ENCODE data around the gene SMYD1. TPM values are rescaled to one million over a fixed set of nuclear protein-coding genes. Genes with fewer than 3 reads are reported as not detected.

The SMYD1 gene
- total and polyA plus RNA-seq, 2 donors, result 0.06 to 5.7 TPM

DNA sequence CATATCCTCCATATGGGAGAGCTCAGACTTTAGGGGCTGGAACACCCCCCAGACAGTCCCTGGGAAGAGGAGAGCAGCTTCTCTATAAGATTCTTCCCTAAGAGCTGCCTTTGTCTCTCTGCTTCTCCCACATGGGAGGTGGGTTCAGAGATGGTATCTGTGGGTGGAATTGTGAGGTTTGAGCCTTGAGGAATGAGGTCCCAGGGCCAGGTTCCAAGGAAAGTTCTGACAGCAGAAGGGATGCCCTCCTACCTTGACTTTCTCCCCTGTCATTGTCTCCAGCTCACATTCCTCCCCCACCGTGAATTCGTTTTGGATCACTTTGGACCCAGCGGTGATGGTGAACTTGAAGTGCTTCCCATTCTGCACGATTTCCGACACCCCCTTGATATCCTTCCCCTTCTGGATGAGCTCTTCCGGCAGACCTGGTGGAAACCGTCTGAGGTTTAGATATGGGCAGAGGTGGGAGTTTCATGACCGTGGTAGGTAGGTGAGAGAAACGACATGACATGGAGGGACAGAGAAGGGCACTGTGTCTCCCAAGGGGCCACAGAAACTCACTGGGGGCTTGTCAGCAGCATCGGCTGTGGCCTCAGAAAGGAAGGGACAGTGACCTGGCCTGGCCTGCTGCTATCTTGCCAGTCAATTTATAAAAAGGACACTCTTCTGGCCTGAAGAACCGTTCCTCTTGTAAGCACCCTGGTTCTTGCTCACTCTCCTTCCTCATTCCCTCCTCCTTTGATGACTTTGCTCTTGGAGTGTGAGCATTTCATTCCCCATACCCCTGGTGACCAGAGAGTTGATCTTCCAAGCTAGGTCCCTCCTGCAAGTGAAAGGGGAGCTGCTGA lies 58.5 kb downstream of the SMYD1 start:
- Histone ChIP-seq H3K4me3 (ENCODE audit: low read depth, low read length) (no peak overlapping the region), H3K36me3 (ENCODE audit: insufficient read depth) (no peaks in the 10 kb centered on the region), H3K4me1 (ENCODE audit: insufficient read depth) (no peaks in the 10 kb centered on the region), H3K27ac (ENCODE audit: low read depth) (no peak overlapping the region)
- 80% methylated on average over 11 of the region's 11 CpGs for whole genome bisulfite sequencing
- no peak for DNase-seq (ENCODE audit: extremely low spot score)

GRCh38 chr2:88126772-88127637 lies 59.4 kb downstream of the SMYD1 start:
- Histone ChIP-seq H3K27ac (ENCODE audit: low read depth) (no peak overlapping the region), H3K36me3 (ENCODE audit: insufficient read depth) (no peaks in the 10 kb centered on the region), H3K4me3 (ENCODE audit: low read depth, low read length) (no peak overlapping the region), H3K4me1 (ENCODE audit: insufficient read depth) (no peaks in the 10 kb centered on the region)
- 94% methylated on average over 3 of the region's 3 CpGs for WGBS
- no peak for DNase-seq (ENCODE audit: extremely low spot score)

GRCh38 chr2:88127638-88127887 lies 59.9 kb downstream of the SMYD1 start:
- no peak overlapping the region for H3K27ac ChIP-seq (ENCODE audit: low read depth)
- 36% methylated on average over 1 of the region's 1 CpG for WGBS
- no peak overlapping the region for H3K4me3 ChIP-seq (ENCODE audit: low read depth, low read length)
- no peaks in the 10 kb centered on the region for H3K4me1 ChIP-seq (ENCODE audit: insufficient read depth)
- no peak for DNase-seq (ENCODE audit: extremely low spot score)
- no peaks in the 10 kb centered on the region for H3K36me3 ChIP-seq (ENCODE audit: insufficient read depth)

DNA sequence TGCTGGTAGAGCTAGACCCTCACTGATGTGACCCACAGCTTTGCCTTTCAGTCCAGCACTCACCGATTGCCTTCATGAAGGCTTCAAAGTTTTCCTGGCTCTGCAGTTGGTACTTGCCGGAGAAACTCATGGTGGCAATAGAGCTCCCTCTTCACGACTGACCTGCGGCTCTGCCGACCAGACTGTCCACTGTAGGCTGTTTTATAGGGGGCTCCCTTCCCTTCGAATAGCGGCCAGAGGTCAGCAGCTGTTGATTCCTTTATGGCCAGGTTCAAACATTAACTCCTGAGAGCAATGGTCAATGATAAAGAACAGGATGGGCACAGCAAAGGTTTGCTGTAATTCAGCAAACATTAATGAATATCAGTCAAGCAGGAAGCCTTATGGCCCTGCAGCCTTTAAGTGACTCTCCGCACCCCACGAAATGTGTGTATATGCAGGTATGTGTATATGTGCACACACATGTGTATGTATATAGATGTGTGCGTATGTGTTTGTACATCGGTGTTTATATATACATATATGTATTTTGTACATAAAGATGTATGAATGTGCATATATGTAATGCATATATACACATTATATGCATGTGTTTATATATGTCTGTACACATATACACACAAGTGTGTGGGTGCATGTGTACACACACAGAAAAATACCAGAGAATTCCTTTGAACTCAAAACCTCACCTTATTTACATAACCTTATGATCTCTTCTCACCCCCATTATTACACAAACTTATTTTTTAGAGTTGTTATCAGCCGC lies 60.4 kb downstream of the SMYD1 start, which contains the start of gene FABP1:
TSS of gene FABP1 (minus strand) at position 175 of the 766 bp plus-strand sequence. CDS start at position 130, 45 bp downstream.
- no peak within 1 kb of the TSS for H3K27ac ChIP-seq (ENCODE audit: low read depth)
- no peak within 1 kb of the TSS for H3K4me3 ChIP-seq (ENCODE audit: low read depth, low read length)
- no peaks in the 10 kb centered on the region for H3K36me3 ChIP-seq (ENCODE audit: insufficient read depth)
- 63% methylated on average over 12 of the region's 12 CpGs for WGBS
- no peaks in the 10 kb centered on the region for H3K4me1 ChIP-seq (ENCODE audit: insufficient read depth)
- DNase-seq (ENCODE audit: extremely low spot score), result no peak

DNA sequence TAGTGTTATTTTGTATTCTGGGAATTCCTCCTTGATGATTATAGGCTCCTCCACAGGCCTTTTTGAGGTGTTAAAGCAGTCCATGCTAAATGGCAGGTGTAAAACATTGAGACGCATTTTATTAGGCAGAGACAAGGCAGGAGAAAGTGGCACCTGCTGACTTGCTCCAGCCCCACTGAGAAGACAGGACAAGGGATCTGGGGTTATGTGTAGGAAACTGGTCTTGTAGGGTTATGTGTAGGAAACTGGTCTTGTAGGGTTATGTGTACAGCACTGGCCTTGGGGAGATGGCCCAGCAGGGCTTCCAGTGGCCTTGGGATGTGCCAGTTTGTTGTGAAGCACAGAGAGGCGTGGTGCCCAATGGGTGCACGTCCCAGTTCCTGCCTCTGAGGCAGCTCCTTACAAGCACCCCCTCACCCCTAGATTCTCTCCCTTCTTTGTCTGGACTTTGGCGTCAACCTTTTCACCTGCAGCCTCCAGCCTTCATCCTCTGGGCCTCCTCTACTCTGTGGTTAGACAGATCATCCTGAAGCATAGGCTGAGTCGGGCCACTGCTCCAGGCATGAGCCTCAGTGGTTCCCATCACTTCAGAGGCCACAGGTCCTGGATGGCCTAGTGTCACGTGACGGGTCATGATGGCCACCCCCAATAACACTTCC lies 61.2 kb downstream of the SMYD1 start:
- H3K36me3 ChIP-seq (ENCODE audit: insufficient read depth), result no peaks in the 10 kb centered on the region
- no peak overlapping the region for H3K27ac ChIP-seq (ENCODE audit: low read depth)
- no peak for DNase-seq (ENCODE audit: extremely low spot score)
- no peaks in the 10 kb centered on the region for H3K4me1 ChIP-seq (ENCODE audit: insufficient read depth)
- WGBS, result 89% methylated on average over 7 of the region's 7 CpGs
- H3K4me3 ChIP-seq (ENCODE audit: low read depth, low read length), result no peak overlapping the region

GRCh38 chr2:88129313-88129959 lies 61.8 kb downstream of the SMYD1 start:
- no peak overlapping the region for H3K4me3 ChIP-seq (ENCODE audit: low read depth, low read length)
- no peaks in the 10 kb centered on the region for H3K36me3 ChIP-seq (ENCODE audit: insufficient read depth)
- no peaks in the 10 kb centered on the region for H3K4me1 ChIP-seq (ENCODE audit: insufficient read depth)
- H3K27ac ChIP-seq (ENCODE audit: low read depth), result no peak overlapping the region
- WGBS, result 93% methylated on average over 7 of the region's 7 CpGs
- DNase-seq (ENCODE audit: extremely low spot score), result no peak

GRCh38 chr2:88131201-88131998 lies 63.8 kb downstream of the SMYD1 start:
- WGBS, result 74% methylated on average over 9 of the region's 9 CpGs
- Histone ChIP-seq H3K36me3 (ENCODE audit: insufficient read depth) (no peaks in the 10 kb centered on the region), H3K4me3 (ENCODE audit: low read depth, low read length) (no peak overlapping the region), H3K4me1 (ENCODE audit: insufficient read depth) (no peaks in the 10 kb centered on the region), H3K27ac (ENCODE audit: low read depth) (no peak overlapping the region)
- no peak for DNase-seq (ENCODE audit: extremely low spot score)

DNA sequence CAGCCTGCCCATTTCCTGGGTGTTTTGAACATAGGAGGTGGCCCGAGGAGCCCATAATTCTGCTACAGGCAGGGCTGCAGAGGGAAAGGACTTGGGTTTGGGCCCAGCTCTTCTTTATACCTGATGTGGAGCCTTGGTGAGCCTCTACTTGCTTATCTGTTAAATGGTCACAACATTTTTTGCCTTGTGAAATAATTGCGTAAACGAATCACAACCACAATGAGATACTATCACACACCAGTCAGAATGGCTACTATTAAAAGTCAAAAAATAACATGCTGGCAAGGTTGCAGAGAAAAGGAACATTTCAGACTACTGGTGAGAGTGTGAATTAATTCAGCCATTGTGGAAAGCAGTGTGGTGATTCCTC lies 64.4 kb downstream of the SMYD1 start:
- no peaks in the 10 kb centered on the region for H3K4me1 ChIP-seq (ENCODE audit: insufficient read depth)
- no peak for DNase-seq (ENCODE audit: extremely low spot score)
- H3K4me3 ChIP-seq (ENCODE audit: low read depth, low read length), result no peak overlapping the region
- H3K36me3 ChIP-seq (ENCODE audit: insufficient read depth), result no peaks in the 10 kb centered on the region
- 92% methylated on average over 3 of the region's 3 CpGs for WGBS
- H3K27ac ChIP-seq (ENCODE audit: low read depth), result no peak overlapping the region

DNA sequence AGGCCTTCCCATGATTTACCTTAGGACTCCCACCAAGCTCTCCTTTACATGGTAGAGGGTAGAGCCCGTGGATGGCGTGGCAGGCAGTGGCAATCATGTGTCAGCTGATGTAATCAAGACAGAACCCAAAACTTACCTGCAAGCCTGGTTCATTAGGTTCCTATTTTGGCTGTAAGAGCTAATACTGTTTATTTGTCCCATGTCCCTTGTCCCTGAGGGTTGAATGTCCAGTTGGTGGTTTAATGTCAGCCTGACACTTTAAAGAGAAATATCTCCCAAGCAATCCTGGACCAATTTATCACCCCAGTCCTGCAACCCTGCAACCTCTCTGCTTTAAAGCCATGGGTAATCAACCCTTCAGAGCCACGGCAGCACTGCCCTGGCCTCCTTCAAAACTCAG lies 66.2 kb downstream of the SMYD1 start:
- 75% methylated on average over 3 of the region's 3 CpGs for WGBS
- no peak for DNase-seq (ENCODE audit: extremely low spot score)
- H3K4me3 ChIP-seq (ENCODE audit: low read depth, low read length), result no peak overlapping the region
- no peaks in the 10 kb centered on the region for H3K4me1 ChIP-seq (ENCODE audit: insufficient read depth)
- no peaks in the 10 kb centered on the region for H3K36me3 ChIP-seq (ENCODE audit: insufficient read depth)
- H3K27ac ChIP-seq (ENCODE audit: low read depth), result no peak overlapping the region

DNA sequence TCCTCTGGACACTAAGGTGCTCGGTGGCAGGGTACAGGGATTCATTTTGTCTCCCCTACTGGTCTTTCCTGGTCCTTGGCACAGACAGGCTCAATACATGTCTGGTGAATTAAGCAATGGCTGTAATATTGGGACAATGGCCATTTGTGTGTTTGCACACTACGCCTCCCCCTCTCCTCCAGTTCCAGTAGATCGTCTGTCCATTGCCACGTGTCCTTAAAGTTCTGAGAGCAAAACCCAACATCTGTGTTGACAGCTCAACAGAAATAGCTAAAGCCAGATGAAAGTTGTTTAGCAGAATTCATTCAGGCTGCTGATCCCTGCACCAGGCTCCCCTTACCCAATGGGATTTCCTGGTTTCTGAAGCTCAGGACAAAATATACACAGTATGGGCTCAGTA lies 69.2 kb downstream of the SMYD1 start:
- Histone ChIP-seq H3K4me1 (ENCODE audit: insufficient read depth) (no peaks in the 10 kb centered on the region), H3K36me3 (ENCODE audit: insufficient read depth) (no peaks in the 10 kb centered on the region), H3K27ac (ENCODE audit: low read depth) (no peak overlapping the region), H3K4me3 (ENCODE audit: low read depth, low read length) (no peak overlapping the region)
- no peak for DNase-seq (ENCODE audit: extremely low spot score)
- 73% methylated on average over 4 of the region's 4 CpGs for WGBS

- Histone ChIP-seq H3K27ac (ENCODE audit: low read depth) (no peak overlapping the region), H3K4me1 (ENCODE audit: insufficient read depth) (no peaks in the 10 kb centered on the region), H3K36me3 (ENCODE audit: insufficient read depth) (no peaks in the 10 kb centered on the region), H3K4me3 (ENCODE audit: low read depth, low read length) (no peak overlapping the region)
- 92% methylated on average over 4 of the region's 4 CpGs for WGBS
- no peak for DNase-seq (ENCODE audit: extremely low spot score)
Observed at GRCh38 chr2:88137833-88138232, 70.2 kb downstream of the SMYD1 start.

- Histone ChIP-seq H3K27ac (ENCODE audit: low read depth) (no peak overlapping the region), H3K36me3 (ENCODE audit: insufficient read depth) (no peaks in the 10 kb centered on the region), H3K4me3 (ENCODE audit: low read depth, low read length) (no peak overlapping the region), H3K4me1 (ENCODE audit: insufficient read depth) (no peaks in the 10 kb centered on the region)
- WGBS, result 75% methylated on average over 2 of the region's 2 CpGs
- DNase-seq (ENCODE audit: extremely low spot score), result no peak
Observed at GRCh38 chr2:88139203-88139702, 71.6 kb downstream of the SMYD1 start.

All from urinary bladder (tissue), 4 donors.